ENCODE data around the gene CCDC190. TPM values are rescaled to one million over a fixed set of nuclear protein-coding genes. Genes with fewer than 3 reads are reported as not detected.

Gene CCDC190
- total and polyA plus RNA-seq, 9 of the 15 experiments (the other 6 are each of a cell fraction or from before 2014, with no cell fraction given) = not detected

- DNase-seq (ENCODE audit: extremely low read depth in 1 of 4, low spot score in 3 of 4) (no peak), FAIRE-seq (no peak), ATAC-seq (no peak)
- no peak overlapping the region for H2AFZ ChIP-seq (ENCODE audit: low read depth, low read length)
- no peak overlapping the region for H3K4me2 ChIP-seq (ENCODE audit: insufficient read depth, low read length)
- H3K27ac ChIP-seq (ENCODE audit: extremely low read depth, low read depth, low read length) = no peak overlapping the region
- in situ Hi-C loops (cut with MboI) = no loop called here
- H3K36me3 ChIP-seq (ENCODE audit: control insufficient read depth, insufficient read depth, low read length) = no peaks in the 10 kb centered on the region
- H3K27me3 ChIP-seq (ENCODE audit: control insufficient read depth in 2 of 2, insufficient read depth in 2 of 2, low read length in 2 of 2) = peaks cover 0 to 8% of the 10 kb centered on the region in 2 experiments; a peak in 2 of 5 replicates
- ChIA-PET POLR2A (interaction anchor here (1.0 kb wide), 1 partner anchor 428 kb away, joined by 3 read pairs; no protein-coding TSS in a partner anchor), CTCF (ENCODE audit: low intra/inter-chr PET ratio) (interaction anchor here (0.7 to 2.2 kb wide), 4 partner anchors 293 to 438 kb away, joined by 3 to 9 read pairs (median 6); no protein-coding TSS in a partner anchor)
- no peaks in the 10 kb centered on the region for H4K20me1 ChIP-seq (replicated peaks; ENCODE audit: control insufficient read depth, insufficient read depth, low read length)
- H3K4me1 ChIP-seq (replicated peaks in 1 of 2; ENCODE audit: control insufficient read depth in 2 of 2, insufficient read depth in 2 of 2, low read length in 2 of 2) = no peaks in the 10 kb centered on the region
- no TSS peak for BruUV-seq (replicated peaks)
- intact Hi-C loops (cut with micrococcal nuclease) = no loop called here
- H3K4me3 ChIP-seq = no peak overlapping the region
- H3K9me1 ChIP-seq (ENCODE audit: control insufficient read depth, insufficient read depth, low read length) = no peaks in the 10 kb centered on the region
- no peaks in the 10 kb centered on the region; the same call in 1 of the 2 replicates for H3K9me3 ChIP-seq (replicated peaks; ENCODE audit: control insufficient read depth, insufficient read depth, low read depth, low read length)
- H3K9ac ChIP-seq (ENCODE audit: insufficient read depth in 1 of 2, low read depth in 2 of 2, low read length in 2 of 2) = no peak overlapping the region
- TF ChIP-seq PHF8 (IDR thresholded peaks at IDR 0.05; ENCODE audit: borderline replicate concordance, low read length) = no peak
- no peak for TF ChIP-seq HBP1 (CRISPR knock-in tag; IDR thresholded peaks at IDR 0.05)
- TF ChIP-seq GTF2B (IDR thresholded peaks at IDR 0.05; ENCODE audit: extremely low read depth, insufficient read length) = no peak
- no peak for TF ChIP-seq RHOXF2B (CRISPR knock-in tag; conservative IDR thresholded peaks at IDR 0.05)
- 2% methylated on average over 3 of the region's 3 CpGs for WGBS (ENCODE audit: insufficient coverage, low coverage, missing lambda C conversion rate)
- no peaks in the 10 kb centered on the region for H3K79me2 ChIP-seq (ENCODE audit: control insufficient read depth, insufficient read depth, low read length)
Observed at GRCh38 chr1:162877412-162877811, 16.4 kb upstream of the CCDC190 start.

Data from K562 (cell line).